Tibial nerve (tissue), 3 donors: ENCODE data around the gene ERN1.

Experiments used
- CTCF ChIP-seq, 5 experiments: fragments of 200-600 bp in 3 of 5; fragments of 450-650 bp in 2 of 5; sonication (generic) in 3 of 5; IDR thresholded peaks; one replicate each; pipeline ENCODE4 v1.5.1; 2016 to 2019; ENCODE audit warnings: antibody characterized with exemption in 5 of 5, mild to moderate bottlenecking in 3 of 5, moderate library complexity in 2 of 5
- POLR2A ChIP-seq, 2 donors: fragments of 450-650 bp; IDR thresholded peaks; one replicate each; pipeline ENCODE4 v1.6.1; 2017; ENCODE audit warnings: antibody characterized with exemption in 2 of 2, mild to moderate bottlenecking in 2 of 2, moderate library complexity in 2 of 2

- TF ChIP-seq POLR2A (IDR thresholded peaks at IDR 0.05) (no peak), CTCF (IDR thresholded peaks at IDR 0.05) (no peak)
These were observed 114.5 kb downstream of the ERN1 start for GRCh38 chr17:64015447-64015846.
